Measurements from ENCODE around the gene ZNF729.
"Not testable (repeated sequence)": the region's sequence is repeated elsewhere in the genome, so short reads cannot be mapped to it uniquely, and the experiment has no call there.

Gene ZNF729

DNA sequence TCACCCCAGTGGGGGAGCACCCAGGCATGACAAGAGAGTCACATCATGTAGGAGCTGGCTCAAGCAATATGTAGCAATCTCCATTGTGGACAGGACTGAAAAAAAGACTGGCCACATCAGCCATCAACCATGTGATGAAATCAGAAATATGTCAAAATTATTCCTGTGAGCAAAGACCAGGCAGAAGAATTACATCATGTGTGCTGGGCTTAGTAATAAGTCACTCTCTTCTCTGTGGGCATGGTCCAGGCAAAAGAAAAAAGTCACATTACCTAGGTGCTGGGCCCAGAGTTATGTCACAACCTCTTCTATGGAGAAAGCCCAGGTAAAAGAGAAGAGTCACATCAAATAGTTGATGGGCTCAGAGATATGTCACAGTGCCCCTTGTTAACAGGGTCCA, 28.3 kb upstream of the ZNF729 start:
- Histone ChIP-seq H3K4me3 (replicated peaks; ENCODE audit: insufficient read depth, low read length) (no peak overlapping the region), H3K27me3 (ENCODE audit: insufficient read depth, poor library complexity, severe bottlenecking) (no peaks in the 10 kb centered on the region), H3K27ac (replicated peaks) (no peak overlapping the region)
- no peak for TF ChIP-seq POLR2AphosphoS5 (IDR thresholded peaks at IDR 0.05; ENCODE audit: low read depth)
- TF ChIP-seq, protein P1, sequence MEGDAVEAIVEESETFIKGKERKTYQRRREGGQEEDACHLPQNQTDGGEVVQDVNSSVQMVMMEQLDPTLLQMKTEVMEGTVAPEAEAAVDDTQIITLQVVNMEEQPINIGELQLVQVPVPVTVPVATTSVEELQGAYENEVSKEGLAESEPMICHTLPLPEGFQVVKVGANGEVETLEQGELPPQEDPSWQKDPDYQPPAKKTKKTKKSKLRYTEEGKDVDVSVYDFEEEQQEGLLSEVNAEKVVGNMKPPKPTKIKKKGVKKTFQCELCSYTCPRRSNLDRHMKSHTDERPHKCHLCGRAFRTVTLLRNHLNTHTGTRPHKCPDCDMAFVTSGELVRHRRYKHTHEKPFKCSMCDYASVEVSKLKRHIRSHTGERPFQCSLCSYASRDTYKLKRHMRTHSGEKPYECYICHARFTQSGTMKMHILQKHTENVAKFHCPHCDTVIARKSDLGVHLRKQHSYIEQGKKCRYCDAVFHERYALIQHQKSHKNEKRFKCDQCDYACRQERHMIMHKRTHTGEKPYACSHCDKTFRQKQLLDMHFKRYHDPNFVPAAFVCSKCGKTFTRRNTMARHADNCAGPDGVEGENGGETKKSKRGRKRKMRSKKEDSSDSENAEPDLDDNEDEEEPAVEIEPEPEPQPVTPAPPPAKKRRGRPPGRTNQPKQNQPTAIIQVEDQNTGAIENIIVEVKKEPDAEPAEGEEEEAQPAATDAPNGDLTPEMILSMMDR (IDR thresholded peaks at IDR 0.05; ENCODE audit: insufficient read depth, low read length) = no peak
- no peak for DNase-seq (ENCODE audit: low read depth in 1 of 2, low spot score in 1 of 2)

DNA sequence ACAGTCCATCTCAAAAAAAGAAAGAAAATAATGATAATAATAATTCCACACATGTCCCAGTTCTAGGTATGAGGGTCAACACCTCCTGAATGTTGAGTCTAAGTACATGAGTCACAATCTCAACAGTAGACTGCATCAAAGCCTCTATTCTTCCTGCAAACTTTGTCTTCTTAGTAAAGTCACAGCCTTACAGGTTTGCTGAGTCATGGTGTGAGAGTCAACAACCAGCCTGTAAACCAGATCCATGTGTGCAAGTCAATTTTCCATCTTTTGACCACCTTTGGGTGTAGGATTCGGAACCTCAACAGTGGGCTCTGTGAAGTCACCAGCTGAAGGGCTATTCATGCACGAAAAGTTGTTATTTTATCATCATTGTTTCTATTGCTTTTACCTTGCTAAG, 25.7 kb upstream of the ZNF729 start:
- H3K27ac ChIP-seq (replicated peaks) = no peak overlapping the region

DNA sequence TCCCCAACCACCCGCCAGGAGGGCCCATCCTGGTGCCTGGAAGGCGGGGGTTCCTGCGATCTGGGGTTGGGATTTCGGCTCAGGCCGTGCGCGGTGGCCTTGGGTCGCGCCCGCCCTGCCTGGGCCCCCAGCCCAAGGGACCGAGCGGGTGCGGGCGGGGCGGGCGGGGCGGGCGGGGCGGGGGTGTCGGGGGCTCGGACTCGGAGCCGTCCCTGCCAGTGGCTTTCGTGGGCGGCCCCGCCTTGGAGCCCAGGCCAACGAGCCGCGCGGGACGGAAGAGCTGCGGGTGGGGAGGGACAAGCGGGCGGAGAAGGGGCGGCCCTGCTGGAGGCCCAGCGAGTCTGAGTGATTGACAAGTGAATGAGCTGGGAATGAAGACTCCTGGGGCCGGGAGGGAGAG, 24.6 kb upstream of the ZNF729 start:
- H3K27ac ChIP-seq (replicated peaks) = no peak overlapping the region
- no peak for DNase-seq (ENCODE audit: low read depth in 1 of 2, low spot score in 1 of 2)
- no peaks in the 10 kb centered on the region for H3K27me3 ChIP-seq (ENCODE audit: insufficient read depth, poor library complexity, severe bottlenecking)
- TF ChIP-seq SPI1 (IDR thresholded peaks at IDR 0.05; ENCODE audit: borderline replicate concordance, low read depth) (no peak), POLR2AphosphoS5 (IDR thresholded peaks at IDR 0.05; ENCODE audit: low read depth) (no peak), GABPA (IDR thresholded peaks at IDR 0.05; ENCODE audit: low read depth) (no peak)
- TF ChIP-seq, protein P2, sequence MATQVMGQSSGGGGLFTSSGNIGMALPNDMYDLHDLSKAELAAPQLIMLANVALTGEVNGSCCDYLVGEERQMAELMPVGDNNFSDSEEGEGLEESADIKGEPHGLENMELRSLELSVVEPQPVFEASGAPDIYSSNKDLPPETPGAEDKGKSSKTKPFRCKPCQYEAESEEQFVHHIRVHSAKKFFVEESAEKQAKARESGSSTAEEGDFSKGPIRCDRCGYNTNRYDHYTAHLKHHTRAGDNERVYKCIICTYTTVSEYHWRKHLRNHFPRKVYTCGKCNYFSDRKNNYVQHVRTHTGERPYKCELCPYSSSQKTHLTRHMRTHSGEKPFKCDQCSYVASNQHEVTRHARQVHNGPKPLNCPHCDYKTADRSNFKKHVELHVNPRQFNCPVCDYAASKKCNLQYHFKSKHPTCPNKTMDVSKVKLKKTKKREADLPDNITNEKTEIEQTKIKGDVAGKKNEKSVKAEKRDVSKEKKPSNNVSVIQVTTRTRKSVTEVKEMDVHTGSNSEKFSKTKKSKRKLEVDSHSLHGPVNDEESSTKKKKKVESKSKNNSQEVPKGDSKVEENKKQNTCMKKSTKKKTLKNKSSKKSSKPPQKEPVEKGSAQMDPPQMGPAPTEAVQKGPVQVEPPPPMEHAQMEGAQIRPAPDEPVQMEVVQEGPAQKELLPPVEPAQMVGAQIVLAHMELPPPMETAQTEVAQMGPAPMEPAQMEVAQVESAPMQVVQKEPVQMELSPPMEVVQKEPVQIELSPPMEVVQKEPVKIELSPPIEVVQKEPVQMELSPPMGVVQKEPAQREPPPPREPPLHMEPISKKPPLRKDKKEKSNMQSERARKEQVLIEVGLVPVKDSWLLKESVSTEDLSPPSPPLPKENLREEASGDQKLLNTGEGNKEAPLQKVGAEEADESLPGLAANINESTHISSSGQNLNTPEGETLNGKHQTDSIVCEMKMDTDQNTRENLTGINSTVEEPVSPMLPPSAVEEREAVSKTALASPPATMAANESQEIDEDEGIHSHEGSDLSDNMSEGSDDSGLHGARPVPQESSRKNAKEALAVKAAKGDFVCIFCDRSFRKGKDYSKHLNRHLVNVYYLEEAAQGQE (IDR thresholded peaks at IDR 0.05; ENCODE audit: insufficient replicate concordance, low read depth) = no peak
- TF ChIP-seq, protein P1 (IDR thresholded peaks at IDR 0.05; ENCODE audit: insufficient read depth, low read length) = no peak
- no peak overlapping the region for H3K4me3 ChIP-seq (replicated peaks; ENCODE audit: insufficient read depth, low read length)

More for the DNA sequence above, 25.7 kb upstream of the ZNF729 start:
- Histone ChIP-seq H3K27me3 (ENCODE audit: insufficient read depth, poor library complexity, severe bottlenecking) (no peaks in the 10 kb centered on the region), H3K4me3 (replicated peaks; ENCODE audit: insufficient read depth, low read length) (no peak overlapping the region)
- no peak for DNase-seq (ENCODE audit: low read depth in 1 of 2, low spot score in 1 of 2)
- no peak for TF ChIP-seq SPI1 (IDR thresholded peaks at IDR 0.05; ENCODE audit: borderline replicate concordance, low read depth)

DNA sequence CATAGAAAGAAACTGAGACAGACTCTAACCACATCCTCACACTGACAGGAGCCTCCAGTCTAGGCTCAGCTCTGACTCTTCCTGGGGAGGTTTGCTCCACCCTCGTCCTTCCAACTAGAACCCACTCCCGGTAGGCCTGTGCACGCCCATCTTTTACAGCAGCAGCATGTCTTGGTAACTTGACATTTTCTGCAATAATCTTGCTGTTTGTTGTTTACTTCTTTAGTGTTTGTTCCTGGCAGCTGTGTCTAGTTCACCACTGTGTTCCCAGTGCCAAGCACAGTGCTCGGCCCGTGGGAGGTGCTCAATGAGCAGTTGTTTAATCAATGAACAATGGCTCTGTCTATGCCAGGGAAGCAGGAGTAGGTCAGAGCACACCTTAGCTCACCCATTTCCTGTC, 23.1 kb upstream of the ZNF729 start:
- Histone ChIP-seq H3K27ac (replicated peaks) (no peak overlapping the region), H3K27me3 (ENCODE audit: insufficient read depth, poor library complexity, severe bottlenecking) (no peaks in the 10 kb centered on the region), H3K4me3 (replicated peaks; ENCODE audit: insufficient read depth, low read length) (no peak overlapping the region)
- DNase-seq (ENCODE audit: low read depth in 1 of 2, low spot score in 1 of 2) = no peak
- TF ChIP-seq, protein P1 (IDR thresholded peaks at IDR 0.05; ENCODE audit: insufficient read depth, low read length) = no peak
- TF ChIP-seq SPI1 (IDR thresholded peaks at IDR 0.05; ENCODE audit: borderline replicate concordance, low read depth) = no peak

DNA sequence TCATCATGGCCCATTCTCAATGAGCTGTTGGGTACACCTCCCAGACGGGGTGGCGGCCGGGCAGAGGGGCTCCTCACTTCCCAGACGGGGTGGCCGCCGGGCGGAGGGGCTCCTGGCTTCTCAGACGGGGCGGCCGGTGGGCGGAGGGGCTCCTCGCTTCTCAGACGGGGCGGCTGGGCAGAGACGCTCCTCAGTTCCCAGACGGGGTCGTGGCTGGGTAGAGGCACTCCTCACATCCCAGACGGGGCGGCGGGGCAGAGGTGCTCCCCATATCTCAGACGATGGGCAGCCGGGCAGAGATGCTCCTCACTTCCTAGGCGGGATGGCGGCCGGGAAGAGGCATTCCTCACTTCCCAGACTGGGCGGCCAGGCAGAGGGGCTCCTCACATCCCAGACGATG, 35.3 kb downstream of the ZNF729 start:
- not testable (repeated sequence) for H3K4me3 ChIP-seq (replicated peaks; ENCODE audit: insufficient read depth, low read length); H3K27ac ChIP-seq (replicated peaks); H3K27me3 ChIP-seq (ENCODE audit: insufficient read depth, poor library complexity, severe bottlenecking); DNase-seq (ENCODE audit: low read depth in 1 of 2, low spot score in 1 of 2)

DNA sequence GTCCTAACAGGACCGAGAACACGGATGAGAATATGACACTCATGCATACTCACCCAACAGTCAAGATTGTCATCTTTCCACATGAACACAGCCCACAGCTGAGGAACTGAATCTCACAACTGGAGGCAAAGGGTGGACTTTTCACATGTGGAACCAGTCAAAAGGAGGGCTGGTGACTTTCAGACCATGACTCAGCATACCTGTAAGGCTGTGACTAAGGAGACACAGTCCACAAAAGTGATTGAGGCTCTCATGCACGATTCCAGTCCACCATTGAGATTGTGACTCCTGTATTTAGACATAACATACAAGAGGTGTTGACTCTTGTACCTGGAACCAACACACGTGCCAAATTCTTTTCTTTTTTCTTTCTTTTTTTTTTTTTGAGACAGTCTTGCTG, 40.0 kb downstream of the ZNF729 start:
- H3K27ac ChIP-seq (replicated peaks) = no peak overlapping the region
- TF ChIP-seq, protein P2 (IDR thresholded peaks at IDR 0.05; ENCODE audit: insufficient replicate concordance, low read depth) = no peak
- TF ChIP-seq SPI1 (IDR thresholded peaks at IDR 0.05; ENCODE audit: borderline replicate concordance, low read depth) (no peak), POLR2AphosphoS5 (IDR thresholded peaks at IDR 0.05; ENCODE audit: low read depth) (no peak), GABPA (IDR thresholded peaks at IDR 0.05; ENCODE audit: low read depth) (no peak)
- no peak for DNase-seq (ENCODE audit: low read depth in 1 of 2, low spot score in 1 of 2)
- H3K4me3 ChIP-seq (replicated peaks; ENCODE audit: insufficient read depth, low read length) = no peak overlapping the region
- no peaks in the 10 kb centered on the region for H3K27me3 ChIP-seq (ENCODE audit: insufficient read depth, poor library complexity, severe bottlenecking)

Data from HL-60 (cell line).